Measurements from ENCODE around the gene CRYZ. TPM values are rescaled to one million over a fixed set of nuclear protein-coding genes. Genes with fewer than 3 reads are reported as not detected.
"Not testable (repeated sequence)": the region's sequence is repeated elsewhere in the genome, so short reads cannot be mapped to it uniquely, and the experiment has no call there.

CRYZ gene
- total RNA-seq, 1 donor from 2014 or later, result 21.3 TPM

DNA sequence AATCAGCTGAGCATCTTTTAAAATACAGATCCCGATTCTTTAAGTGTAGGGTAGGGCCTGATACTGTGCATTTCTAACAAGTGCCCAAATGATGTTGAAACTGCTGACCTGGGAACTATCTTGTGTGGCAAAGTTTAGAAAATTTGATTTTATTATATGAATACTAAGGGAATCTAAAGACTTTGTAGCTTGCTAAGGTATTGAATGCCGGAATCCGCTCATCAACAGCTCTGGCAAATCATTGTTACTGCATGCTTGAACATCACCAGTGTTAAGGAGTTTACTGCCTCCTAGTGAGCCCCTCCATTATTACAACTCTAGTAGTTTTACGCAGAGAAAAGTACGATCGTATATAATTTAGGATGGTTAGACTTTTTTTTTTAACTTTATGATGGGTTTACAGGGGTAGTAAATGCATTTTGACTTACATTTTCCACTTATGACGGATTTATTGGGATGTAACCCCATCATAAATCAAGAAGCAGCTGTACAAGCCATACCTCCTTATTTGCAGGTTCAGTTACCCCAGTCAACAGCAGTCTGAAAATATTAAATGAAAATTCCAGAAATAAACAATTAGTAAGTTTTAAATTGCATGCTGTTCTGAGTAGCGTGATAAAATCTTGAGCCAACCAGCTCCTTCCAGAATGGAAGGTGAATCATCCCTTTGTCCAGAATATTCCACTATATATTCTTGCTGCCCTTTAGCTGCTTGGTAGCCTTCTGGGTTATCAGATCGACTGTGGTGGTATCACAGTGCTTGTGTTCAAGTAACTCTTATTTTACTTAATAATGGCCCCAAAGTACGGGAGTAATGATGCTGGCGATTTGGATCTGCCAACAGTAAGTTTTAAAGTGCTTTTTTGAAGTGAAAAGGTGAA lies 994 bp upstream of the CRYZ start:
- Mint-ChIP-seq H3K4me1 (peaks cover 32% of the 10 kb centered on the region), H3K4me3 (peak overlapping the region; percentile 89), H3K27ac (peak overlapping the region; percentile 97), H3K36me3 (peaks cover 22% of the 10 kb centered on the region), H3K27me3 (ENCODE audit: low read depth) (no peaks in the 10 kb centered on the region), H3K9me3 (peaks cover 3% of the 10 kb centered on the region)
- TF ChIP-seq, protein P1, sequence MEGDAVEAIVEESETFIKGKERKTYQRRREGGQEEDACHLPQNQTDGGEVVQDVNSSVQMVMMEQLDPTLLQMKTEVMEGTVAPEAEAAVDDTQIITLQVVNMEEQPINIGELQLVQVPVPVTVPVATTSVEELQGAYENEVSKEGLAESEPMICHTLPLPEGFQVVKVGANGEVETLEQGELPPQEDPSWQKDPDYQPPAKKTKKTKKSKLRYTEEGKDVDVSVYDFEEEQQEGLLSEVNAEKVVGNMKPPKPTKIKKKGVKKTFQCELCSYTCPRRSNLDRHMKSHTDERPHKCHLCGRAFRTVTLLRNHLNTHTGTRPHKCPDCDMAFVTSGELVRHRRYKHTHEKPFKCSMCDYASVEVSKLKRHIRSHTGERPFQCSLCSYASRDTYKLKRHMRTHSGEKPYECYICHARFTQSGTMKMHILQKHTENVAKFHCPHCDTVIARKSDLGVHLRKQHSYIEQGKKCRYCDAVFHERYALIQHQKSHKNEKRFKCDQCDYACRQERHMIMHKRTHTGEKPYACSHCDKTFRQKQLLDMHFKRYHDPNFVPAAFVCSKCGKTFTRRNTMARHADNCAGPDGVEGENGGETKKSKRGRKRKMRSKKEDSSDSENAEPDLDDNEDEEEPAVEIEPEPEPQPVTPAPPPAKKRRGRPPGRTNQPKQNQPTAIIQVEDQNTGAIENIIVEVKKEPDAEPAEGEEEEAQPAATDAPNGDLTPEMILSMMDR (IDR thresholded peaks at IDR 0.05; ENCODE audit: unreplicated experiment), result peak; percentile 68
- no peak for DNase-seq (ENCODE audit: low spot score in 2 of 2, unreplicated experiment in 2 of 2)

DNA sequence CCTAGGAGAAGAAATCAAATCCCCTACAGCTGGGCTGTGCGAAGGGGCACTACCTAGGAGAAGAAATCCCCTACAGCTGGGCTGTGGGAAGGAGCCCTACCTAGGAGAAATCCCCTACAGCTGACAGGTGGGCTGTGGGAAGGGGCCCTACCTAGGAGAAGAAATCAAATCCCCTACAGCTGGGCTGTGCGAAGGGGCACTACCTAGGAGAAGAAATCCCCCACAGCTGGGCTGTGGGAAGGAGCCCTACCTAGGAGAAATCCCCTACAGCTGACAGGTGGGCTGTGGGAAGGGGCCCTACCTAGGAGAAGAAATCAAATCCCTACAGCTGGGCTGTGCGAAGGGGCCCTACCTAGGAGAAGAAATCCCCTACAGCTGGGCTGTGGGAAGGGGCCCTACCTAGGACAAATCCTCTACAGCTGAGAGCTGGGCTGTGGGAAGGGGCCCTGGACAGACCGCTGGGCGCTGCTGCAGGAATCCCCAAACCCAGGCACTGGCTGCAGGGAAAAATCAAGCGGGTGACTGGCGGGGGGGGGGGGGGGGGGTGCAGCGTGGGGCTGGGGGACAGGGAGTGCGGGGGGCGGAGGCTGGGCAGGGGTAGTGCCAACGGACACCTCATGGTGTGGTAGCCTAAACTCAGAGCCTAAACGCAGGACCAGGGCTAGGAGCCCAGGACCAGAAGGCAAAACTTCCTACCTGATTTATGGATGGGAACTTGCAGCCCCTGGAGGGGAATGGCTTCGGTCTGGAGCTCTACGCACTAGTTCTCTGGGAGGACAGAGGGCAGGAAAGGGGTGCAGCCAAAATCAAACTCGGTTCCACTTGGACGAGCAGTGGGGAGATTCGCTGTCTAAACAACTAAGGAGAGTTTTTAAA lies 541 bp downstream of the CRYZ start:
- H3K4me3 Mint-ChIP-seq, result peak overlapping the region; percentile 89
- H3K27ac Mint-ChIP-seq, result peak overlapping the region; percentile 97
- H3K4me1 Mint-ChIP-seq, result peaks cover 32% of the 10 kb centered on the region
- H3K9me3 Mint-ChIP-seq, result peaks cover 11% of the 10 kb centered on the region
- peaks cover 18% of the 10 kb centered on the region for H3K36me3 Mint-ChIP-seq
- DNase-seq (ENCODE audit: low spot score in 2 of 2, unreplicated experiment in 2 of 2), result peak in 1 of 2 experiments; percentile 42
- H3K27me3 Mint-ChIP-seq (ENCODE audit: low read depth), result not testable (repeated sequence)

DNA sequence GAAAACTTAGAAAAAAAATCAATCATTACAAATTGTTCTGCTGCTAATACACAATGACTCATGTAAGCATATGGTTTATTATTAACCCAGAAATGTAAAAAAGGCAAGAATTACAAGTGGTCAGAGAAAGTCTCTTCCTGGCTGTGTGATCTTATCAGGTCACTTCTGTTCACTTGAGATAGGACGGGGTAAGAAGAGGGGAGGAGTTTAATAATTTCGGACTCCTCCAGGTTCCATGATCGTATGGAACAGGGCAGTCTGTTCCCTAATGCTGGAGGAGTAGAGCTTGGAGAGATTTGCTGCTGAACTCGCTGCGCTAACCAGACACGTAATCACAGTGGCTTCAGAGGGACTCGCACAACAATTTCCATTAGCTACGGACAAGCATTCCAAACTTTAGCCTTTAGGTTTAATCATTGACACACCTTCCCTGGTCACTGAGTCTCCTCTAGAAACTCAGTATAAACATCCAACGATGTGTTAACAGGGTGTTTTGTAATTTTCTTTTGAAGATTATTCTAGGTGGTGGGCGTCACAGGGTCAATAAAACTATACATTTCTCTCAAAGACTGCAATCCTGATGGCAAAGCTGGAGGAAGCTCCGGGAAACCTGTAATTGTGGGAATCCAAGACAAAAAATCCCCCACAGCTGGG lies 1.3 kb downstream of the CRYZ start:
- no peak overlapping the region for H3K27ac Mint-ChIP-seq
- no peak for DNase-seq (ENCODE audit: low spot score in 2 of 2, unreplicated experiment in 2 of 2)
- peaks cover 18% of the 10 kb centered on the region for H3K9me3 Mint-ChIP-seq
- H3K36me3 Mint-ChIP-seq, result peaks cover 21% of the 10 kb centered on the region
- TF ChIP-seq, protein P1 (IDR thresholded peaks at IDR 0.05; ENCODE audit: unreplicated experiment), result no peak
- H3K4me1 Mint-ChIP-seq, result peaks cover 32% of the 10 kb centered on the region
- H3K27me3 Mint-ChIP-seq (ENCODE audit: low read depth), result no peaks in the 10 kb centered on the region
- H3K4me3 Mint-ChIP-seq, result peak overlapping the region; percentile 6

DNA sequence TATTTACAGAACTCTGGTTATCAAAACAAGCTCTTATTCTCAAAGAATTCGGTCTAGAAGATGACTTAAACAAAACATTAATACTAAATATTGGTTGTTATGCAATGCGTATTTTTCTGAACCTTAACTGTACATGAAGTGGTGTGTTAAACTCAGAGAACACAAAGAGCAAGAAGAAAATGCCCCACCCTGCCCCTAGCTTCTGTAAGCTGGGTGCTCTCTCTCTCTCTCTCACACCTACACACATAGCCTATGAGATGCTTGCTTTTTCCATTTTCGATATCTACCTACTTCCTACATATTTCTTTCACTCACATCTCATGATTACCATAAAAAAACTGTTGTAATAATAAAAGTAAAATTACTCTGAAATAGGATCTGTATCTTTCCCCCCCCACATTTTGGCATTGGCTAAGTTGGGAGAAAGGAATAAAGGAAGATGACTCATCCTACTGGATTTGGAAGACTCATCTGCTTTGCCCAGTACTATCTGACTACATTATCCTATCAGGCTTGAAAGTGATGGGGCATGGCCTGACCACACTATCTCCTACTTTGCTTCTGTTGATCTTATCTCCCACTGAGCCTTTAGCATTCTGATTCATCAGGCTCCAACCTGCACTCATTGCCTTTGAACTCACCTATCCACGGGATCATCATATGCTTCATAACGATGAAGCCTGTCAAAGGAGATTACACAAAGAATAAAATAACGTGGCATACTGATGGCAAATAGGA lies 2.9 kb downstream of the CRYZ start:
- peaks cover 28% of the 10 kb centered on the region for H3K4me1 Mint-ChIP-seq
- H3K4me3 Mint-ChIP-seq, result no peak overlapping the region
- H3K36me3 Mint-ChIP-seq, result peaks cover 30% of the 10 kb centered on the region
- no peak for DNase-seq (ENCODE audit: low spot score in 2 of 2, unreplicated experiment in 2 of 2)
- H3K9me3 Mint-ChIP-seq, result peaks cover 33% of the 10 kb centered on the region
- no peaks in the 10 kb centered on the region for H3K27me3 Mint-ChIP-seq (ENCODE audit: low read depth)
- peak overlapping the region; percentile 74 for H3K27ac Mint-ChIP-seq
- TF ChIP-seq, protein P1 (IDR thresholded peaks at IDR 0.05; ENCODE audit: unreplicated experiment), result no peak

GRCh38 chr1:74728736-74729135 lies 4.1 kb downstream of the CRYZ start:
- Mint-ChIP-seq H3K4me1 (peaks cover 18% of the 10 kb centered on the region), H3K27me3 (ENCODE audit: low read depth) (no peaks in the 10 kb centered on the region), H3K36me3 (peaks cover 36% of the 10 kb centered on the region), H3K27ac (no peak overlapping the region), H3K4me3 (no peak overlapping the region), H3K9me3 (peaks cover 38% of the 10 kb centered on the region)
- no peak for DNase-seq (ENCODE audit: low spot score in 2 of 2, unreplicated experiment in 2 of 2)
- TF ChIP-seq, protein P1 (IDR thresholded peaks at IDR 0.05; ENCODE audit: unreplicated experiment), result no peak
